ENCODE measurements around the gene SLC25A30. TPM values are rescaled to one million over a fixed set of nuclear protein-coding genes. Genes with fewer than 3 reads are reported as not detected.

Gene SLC25A30
- 7.9 and 11.2 TPM in 2 replicates for total RNA-seq

GRCh38 chr13:45417790-45418534 lies at the start of gene SLC25A30:
SLC25A30 (minus strand) TSS chr13:45418373; CDS start chr13:45411425, 6,948 bp downstream.

DNA sequence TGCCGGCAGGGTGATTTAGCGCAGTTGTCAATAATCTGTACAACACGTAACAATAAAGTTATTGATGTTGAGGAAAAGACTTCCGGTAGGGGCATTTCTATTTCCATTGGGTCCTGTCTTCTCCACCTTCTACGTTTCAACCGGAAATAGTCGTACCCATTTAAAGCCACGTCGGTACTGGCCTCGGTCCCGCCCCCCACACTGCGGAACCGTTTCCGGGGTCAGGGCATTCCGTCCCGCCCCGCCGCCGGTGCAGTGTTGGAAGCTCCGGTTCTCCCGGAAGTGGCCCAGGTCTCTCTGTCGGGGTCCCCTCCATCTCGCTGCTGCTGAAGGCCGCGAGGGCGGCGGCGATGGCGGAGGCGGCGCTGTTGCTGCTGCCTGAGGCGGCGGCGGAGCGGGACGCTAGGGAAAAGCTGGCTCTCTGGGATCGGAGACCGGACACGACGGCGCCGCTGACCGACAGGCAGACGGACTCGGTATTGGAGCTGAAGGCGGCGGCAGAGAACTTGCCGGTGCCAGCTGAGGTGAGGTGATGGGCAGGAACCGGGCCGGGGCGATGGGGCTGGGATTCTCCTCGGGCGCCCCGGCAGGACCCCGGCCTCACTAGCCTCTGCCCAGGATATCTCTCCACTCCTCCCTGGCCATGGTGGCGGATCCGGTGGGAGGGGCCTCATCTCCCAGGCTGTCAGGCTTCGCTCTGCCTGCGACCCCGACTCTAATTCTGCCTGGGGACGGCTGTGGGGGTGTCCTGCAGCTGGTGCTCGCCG lies 46.7 kb upstream of the SLC25A30 start, which contains the start of gene COG3:
TSS of gene COG3 (plus strand) at position 253 of the 767 bp plus-strand sequence. CDS start at position 351, 98 bp downstream.

Other genes starting within 250 kb of the SLC25A30 start
- gene KCTD4, start 217.3 kb downstream of the SLC25A30 start, total RNA-seq, result 0.29 TPM in 1 of 2 replicates, not detected in the other
- 1,407 and 3,865 TPM in 2 replicates for gene TPT1, start 77.2 kb downstream of the SLC25A30 start, total RNA-seq
- gene COG3, start 46.6 kb upstream of the SLC25A30 start, total RNA-seq, result 40.5 and 43.3 TPM in 2 replicates
- not detected in 2 replicates for gene ERICH6B, start 197.4 kb upstream of the SLC25A30 start, total RNA-seq